Forelimb muscle (tissue), 1 donor: ENCODE results near the gene EFHD2. TPM values are rescaled to one million over a fixed set of nuclear protein-coding genes. Genes with fewer than 3 reads are reported as not detected.

Experiments
- DNase-seq: peaks from one replicate; pipeline ENCODE4 v3.0.0-alpha.2; 2013; ENCODE audit warnings: low read depth
- polyA plus RNA-seq: library from polyadenylated mRNA; unstranded; fragments of 120-200 nt; gene quantifications from one replicate; pipeline ENCODE4 v1.2.1, GENCODE V29; 2013; ENCODE audit not compliant: insufficient read length

The EFHD2 gene
- polyA plus RNA-seq, 1 donor: 28.8 TPM

DNA sequence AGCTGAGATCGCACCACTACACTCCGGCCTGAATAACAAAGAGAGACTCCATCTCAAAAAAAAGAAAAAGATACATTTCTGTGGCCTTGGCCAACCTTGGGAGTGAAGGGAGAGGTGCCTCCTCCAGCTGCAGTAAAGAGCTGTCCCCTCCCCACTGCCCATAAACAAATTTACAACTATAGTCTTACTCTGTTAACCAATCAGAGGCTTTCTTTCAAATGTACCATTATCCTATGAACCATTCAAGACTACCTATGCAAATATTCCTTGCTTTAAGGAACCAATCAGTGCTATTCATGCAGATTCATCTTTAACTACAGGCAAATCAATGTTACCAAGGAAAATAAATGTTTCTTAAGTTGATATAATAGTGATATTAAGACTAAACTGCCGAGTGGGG, 67.2 kb downstream of the EFHD2 start:
- no peak for DNase-seq

DNA sequence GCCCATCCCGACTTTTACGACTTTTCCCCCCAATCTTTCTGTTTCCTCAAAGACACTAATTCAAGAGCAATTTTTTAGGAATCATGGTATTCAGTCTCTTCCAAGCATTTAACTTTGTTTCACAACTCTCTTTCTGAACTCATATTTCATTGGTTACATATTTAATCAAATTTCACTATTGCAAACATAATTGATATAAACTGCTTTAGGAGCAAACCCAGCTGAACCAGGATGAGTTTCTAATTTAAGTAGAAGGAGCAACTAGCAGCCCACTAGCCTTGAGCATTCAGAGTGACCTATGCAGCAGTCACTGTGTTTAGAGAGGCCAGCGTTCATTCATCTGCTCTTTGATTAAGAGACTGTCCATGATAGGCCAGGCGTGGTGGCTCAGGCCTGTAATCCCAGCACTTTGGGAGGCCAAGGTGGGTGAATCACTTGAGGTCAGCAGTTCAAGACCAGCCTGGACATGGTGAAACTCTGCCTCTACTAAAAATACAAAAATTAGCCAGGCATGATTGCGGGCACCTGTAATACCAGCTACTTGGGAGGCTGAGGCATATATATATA, 68.0 kb downstream of the EFHD2 start:
- no peak for DNase-seq

Other genes starting within 250 kb of the EFHD2 start
- 1.9 TPM for gene FHAD1, start 162.7 kb upstream of the EFHD2 start, polyA plus RNA-seq
- 1.1 TPM for gene CTRC, start 28.6 kb downstream of the EFHD2 start, polyA plus RNA-seq
- gene CELA2A, start 46.8 kb downstream of the EFHD2 start, polyA plus RNA-seq: 0.35 TPM
- 3.1 TPM for gene CELA2B, start 66.2 kb downstream of the EFHD2 start, polyA plus RNA-seq
- gene CASP9, start 114.3 kb downstream of the EFHD2 start, polyA plus RNA-seq: 19.1 TPM
- gene DNAJC16, start 117.0 kb downstream of the EFHD2 start, polyA plus RNA-seq: 15.1 TPM
- gene AGMAT, start 175.2 kb downstream of the EFHD2 start, polyA plus RNA-seq: 3.7 TPM
- 21.0 TPM for gene DDI2, start 207.6 kb downstream of the EFHD2 start, polyA plus RNA-seq